IgD-negative memory B cell (primary cell): ENCODE results near the gene ITM2C. TPM values are rescaled to one million over a fixed set of nuclear protein-coding genes. Genes with fewer than 3 reads are reported as not detected.
A peak's percentile ranks its signal among the peaks of the same experiment; 100 is the strongest.

Source experiments
- H3K27ac Mint-ChIP-seq, 3 donors: one replicate each; pipeline ENCODE4 v1.8.0; 2020 to 2022; ENCODE audit warnings: mild to moderate bottlenecking in 3 of 3, mixed read lengths in 3 of 3, moderate library complexity in 1 of 3
- H3K27me3 Mint-ChIP-seq: one replicate; pipeline ENCODE4 v1.8.0; 2021; ENCODE audit warnings: mixed read lengths
- H3K36me3 Mint-ChIP-seq: one replicate; pipeline ENCODE4 v1.8.0; 2020; ENCODE audit warnings: mild to moderate bottlenecking, mixed read lengths
- H3K4me1 Mint-ChIP-seq, 3 donors: one replicate each; pipeline ENCODE4 v1.8.0; 2020 to 2022; ENCODE audit warnings: mixed read lengths in 3 of 3, mild to moderate bottlenecking in 1 of 3
- H3K4me3 Mint-ChIP-seq, 4 donors: one replicate each; pipeline ENCODE4 v1.8.0; 2020 to 2022; ENCODE audit warnings: mild to moderate bottlenecking in 4 of 4, mixed read lengths in 4 of 4, moderate library complexity in 3 of 4
- H3K9me3 Mint-ChIP-seq, 3 donors: one replicate each; pipeline ENCODE4 v1.8.0; 2020 to 2021; ENCODE audit warnings: mixed read lengths in 3 of 3, mild to moderate bottlenecking in 1 of 3
- polyA plus RNA-seq: library from polyadenylated mRNA; unstranded; fragments of 300-500 nt; fragmentation: Illumina TruSeq; gene quantifications from one replicate; pipeline ENCODE4 v1.2.3, GENCODE V29; 2021

ITM2C gene
- polyA plus RNA-seq, 1 donor from 2014 or later = 162 TPM

GRCh38 chr2:230910546-230911177 lies 45.9 kb downstream of the ITM2C start:
- no peak overlapping the region for H3K27ac Mint-ChIP-seq

GRCh38 chr2:230912046-230912445 lies 47.3 kb downstream of the ITM2C start:
- Mint-ChIP-seq H3K27ac (no peak overlapping the region), H3K4me1 (peaks cover 12 to 21% (median 15%) of the 10 kb centered on the region in 3 donors), H3K27me3 (peaks cover 1% of the 10 kb centered on the region), H3K4me3 (no peak overlapping the region), H3K36me3 (peaks cover 2% of the 10 kb centered on the region), H3K9me3 (no peaks in the 10 kb centered on the region)

More at GRCh38 chr2:230910546-230911177, 45.9 kb downstream of the ITM2C start:
- H3K36me3 Mint-ChIP-seq = peaks cover 2% of the 10 kb centered on the region
- H3K4me3 Mint-ChIP-seq = no peak overlapping the region
- peaks cover 15 to 18% (median 16%) of the 10 kb centered on the region in 3 donors for H3K4me1 Mint-ChIP-seq
- peaks cover 1% of the 10 kb centered on the region for H3K27me3 Mint-ChIP-seq
- H3K9me3 Mint-ChIP-seq = no peaks in the 10 kb centered on the region

GRCh38 chr2:230912724-230913123 lies 48.0 kb downstream of the ITM2C start:
- H3K27me3 Mint-ChIP-seq = peaks cover 3% of the 10 kb centered on the region
- no peak overlapping the region for H3K4me3 Mint-ChIP-seq
- peaks cover 12 to 21% (median 15%) of the 10 kb centered on the region in 3 donors for H3K4me1 Mint-ChIP-seq
- H3K36me3 Mint-ChIP-seq = peaks cover 2% of the 10 kb centered on the region
- no peak overlapping the region for H3K27ac Mint-ChIP-seq
- H3K9me3 Mint-ChIP-seq = no peaks in the 10 kb centered on the region

- peaks cover 2% of the 10 kb centered on the region for H3K36me3 Mint-ChIP-seq
- H3K27ac Mint-ChIP-seq = peak overlapping the region in 1 of 3 donors; percentile 5
- H3K4me1 Mint-ChIP-seq = peaks cover 14 to 19% (median 18%) of the 10 kb centered on the region in 3 donors
- H3K4me3 Mint-ChIP-seq = no peak overlapping the region
- H3K9me3 Mint-ChIP-seq = no peaks in the 10 kb centered on the region
- H3K27me3 Mint-ChIP-seq = peaks cover 3% of the 10 kb centered on the region
Observed at GRCh38 chr2:230913406-230914143, 48.8 kb downstream of the ITM2C start.

GRCh38 chr2:230914886-230915285 lies 50.1 kb downstream of the ITM2C start:
- Mint-ChIP-seq H3K27me3 (peaks cover 3% of the 10 kb centered on the region), H3K36me3 (no peaks in the 10 kb centered on the region), H3K4me3 (no peak overlapping the region), H3K27ac (no peak overlapping the region), H3K9me3 (no peaks in the 10 kb centered on the region), H3K4me1 (peaks cover 7 to 22% (median 12%) of the 10 kb centered on the region in 3 donors)

- no peak overlapping the region for H3K27ac Mint-ChIP-seq
- H3K36me3 Mint-ChIP-seq = no peaks in the 10 kb centered on the region
- H3K4me3 Mint-ChIP-seq = no peak overlapping the region
- peaks cover 9 to 26% (median 16%) of the 10 kb centered on the region in 3 donors for H3K4me1 Mint-ChIP-seq
- H3K9me3 Mint-ChIP-seq = no peaks in the 10 kb centered on the region
- H3K27me3 Mint-ChIP-seq = peaks cover 3% of the 10 kb centered on the region
Observed at GRCh38 chr2:230915319-230915718, 50.6 kb downstream of the ITM2C start.

GRCh38 chr2:230916218-230916617 lies 51.5 kb downstream of the ITM2C start:
- Mint-ChIP-seq H3K27ac (no peak overlapping the region), H3K36me3 (no peaks in the 10 kb centered on the region), H3K9me3 (no peaks in the 10 kb centered on the region), H3K4me1 (peaks cover 15 to 31% (median 20%) of the 10 kb centered on the region in 3 donors), H3K4me3 (no peak overlapping the region), H3K27me3 (peaks cover 3% of the 10 kb centered on the region)

- no peaks in the 10 kb centered on the region for H3K9me3 Mint-ChIP-seq
- no peak overlapping the region for H3K27ac Mint-ChIP-seq
- H3K4me1 Mint-ChIP-seq = peaks cover 20 to 28% (median 22%) of the 10 kb centered on the region in 3 donors
- H3K36me3 Mint-ChIP-seq = no peaks in the 10 kb centered on the region
- H3K4me3 Mint-ChIP-seq = peak overlapping the region in 1 of 4 donors; percentile 41
- peaks cover 3% of the 10 kb centered on the region for H3K27me3 Mint-ChIP-seq
Observed at GRCh38 chr2:230919240-230919639, 54.5 kb downstream of the ITM2C start.

- H3K36me3 Mint-ChIP-seq = no peaks in the 10 kb centered on the region
- peaks cover 22 to 32% (median 26%) of the 10 kb centered on the region in 3 donors for H3K4me1 Mint-ChIP-seq
- no peak overlapping the region for H3K27ac Mint-ChIP-seq
- peaks cover 2% of the 10 kb centered on the region for H3K27me3 Mint-ChIP-seq
- H3K9me3 Mint-ChIP-seq = no peaks in the 10 kb centered on the region
- H3K4me3 Mint-ChIP-seq = no peak overlapping the region
Observed at GRCh38 chr2:230919681-230920080, 54.9 kb downstream of the ITM2C start.

- Mint-ChIP-seq H3K27ac (peak overlapping the region in 1 of 3 donors; percentile 76), H3K4me1 (peaks cover 26 to 37% (median 28%) of the 10 kb centered on the region in 3 donors), H3K36me3 (no peaks in the 10 kb centered on the region), H3K27me3 (peaks cover 2% of the 10 kb centered on the region), H3K4me3 (peak overlapping the region; percentile 45 to 93 (median 55)), H3K9me3 (no peaks in the 10 kb centered on the region)
Observed at GRCh38 chr2:230920167-230920566, 55.4 kb downstream of the ITM2C start.

GRCh38 chr2:230921806-230922595 lies 57.3 kb downstream of the ITM2C start:
- Mint-ChIP-seq H3K9me3 (no peaks in the 10 kb centered on the region), H3K4me3 (peak overlapping the region in 2 of 4 donors; percentile 44 to 49), H3K36me3 (no peaks in the 10 kb centered on the region), H3K27ac (peak overlapping the region in 1 of 3 donors; percentile 62), H3K27me3 (peaks cover 2% of the 10 kb centered on the region), H3K4me1 (peaks cover 27 to 41% (median 30%) of the 10 kb centered on the region in 3 donors)

GRCh38 chr2:230922951-230923717 lies 58.4 kb downstream of the ITM2C start:
- H3K27ac Mint-ChIP-seq = peak overlapping the region in 1 of 3 donors; percentile 50
- H3K27me3 Mint-ChIP-seq = no peaks in the 10 kb centered on the region
- peaks cover 25 to 38% (median 28%) of the 10 kb centered on the region in 3 donors for H3K4me1 Mint-ChIP-seq
- no peaks in the 10 kb centered on the region for H3K36me3 Mint-ChIP-seq
- no peaks in the 10 kb centered on the region for H3K9me3 Mint-ChIP-seq
- peak overlapping the region in 3 of 4 donors; percentile 12 to 97 (median 60) for H3K4me3 Mint-ChIP-seq

GRCh38 chr2:230924092-230924469 lies 59.3 kb downstream of the ITM2C start:
- H3K4me3 Mint-ChIP-seq = peak overlapping the region; percentile 89 to 97 (median 95)
- peak overlapping the region in 2 of 3 donors; percentile 50 to 61 for H3K27ac Mint-ChIP-seq
- H3K36me3 Mint-ChIP-seq = no peaks in the 10 kb centered on the region
- H3K9me3 Mint-ChIP-seq = no peaks in the 10 kb centered on the region
- H3K27me3 Mint-ChIP-seq = no peaks in the 10 kb centered on the region
- peaks cover 25 to 32% (median 28%) of the 10 kb centered on the region in 3 donors for H3K4me1 Mint-ChIP-seq
